H1 (cell line): ENCODE results near the gene RAB40C.

Experiments used
- BACH1 ChIP-seq: IDR thresholded peaks from 2 replicates; pipeline ENCODE4 v1.6.1; 2012; ENCODE audit warnings: low read length, improper control_type of control experiment
- CTCF ChIP-seq, 3 experiments: IDR thresholded peaks; 1 replicate in 2 of 3; 2 replicates in 1 of 3; pipeline versions ENCODE4 v1.5.1 to v1.6.1; 2011; ENCODE audit warnings: low read length in 3 of 3, mild to moderate bottlenecking in 3 of 3, inconsistent platforms in 2 of 3, low read depth in 1 of 3, moderate library complexity in 1 of 3; ENCODE audit not compliant: insufficient read depth in 1 of 3; ENCODE audit errors: control extremely low read depth in 1 of 3
- EP300 ChIP-seq, 2 experiments: IDR thresholded peaks; 1 replicate in 1 of 2; 2 replicates in 1 of 2; pipeline ENCODE4 v1.6.1; 2011 to 2012; ENCODE audit warnings: low read depth in 2 of 2, low read length in 2 of 2, mild to moderate bottlenecking in 2 of 2, borderline replicate concordance in 1 of 2, inconsistent platforms in 1 of 2, moderate library complexity in 1 of 2
- EZH2 ChIP-seq: fragments of 200-600 bp; sonication (generic); IDR thresholded peaks from 2 replicates; pipeline ENCODE4 v1.7.1; 2012; ENCODE audit warnings: low read depth, mild to moderate bottlenecking, moderate library complexity, low read length, inconsistent platforms; ENCODE audit not compliant: severe bottlenecking
- GTF2F1 ChIP-seq: IDR thresholded peaks from 2 replicates; pipeline ENCODE4 v1.6.1; 2012; ENCODE audit warnings: low read depth, low read length, improper control_type of control experiment, borderline replicate concordance
- POLR2A ChIP-seq, 2 experiments: IDR thresholded peaks; 1 replicate in 1 of 2; 2 replicates in 1 of 2; pipeline ENCODE4 v1.6.1; 2011; ENCODE audit warnings: low read depth in 2 of 2, low read length in 2 of 2, mild to moderate bottlenecking in 2 of 2; ENCODE audit errors: control extremely low read depth in 1 of 2
- RFX5 ChIP-seq: IDR thresholded peaks from 2 replicates; pipeline ENCODE4 v1.6.1; 2011; ENCODE audit warnings: low read depth, low read length, improper control_type of control experiment, borderline replicate concordance
- RXRA ChIP-seq: IDR thresholded peaks from 2 replicates; pipeline ENCODE4 v1.6.1; 2011; ENCODE audit warnings: low read depth, mild to moderate bottlenecking, low read length, moderate library complexity; ENCODE audit not compliant: insufficient read depth
- TAF1 ChIP-seq: IDR thresholded peaks from 2 replicates; pipeline ENCODE4 v1.6.1; 2011; ENCODE audit warnings: mild to moderate bottlenecking, low read depth, low read length
- TBP ChIP-seq: IDR thresholded peaks from 2 replicates; pipeline ENCODE4 v1.6.1; 2011; ENCODE audit warnings: low read depth, low read length, improper control_type of control experiment
- TCF12 ChIP-seq: IDR thresholded peaks from 2 replicates; pipeline ENCODE4 v1.6.1; 2011; ENCODE audit warnings: low read depth, mild to moderate bottlenecking, low read length

GRCh38 chr16:648071-648780 is 58.4 kb downstream of the RAB40C start:
- TF ChIP-seq RXRA (no peak), EP300 (IDR thresholded peaks at IDR 0.05; ENCODE audit: borderline replicate concordance in 1 of 2, low read depth in 2 of 2, low read length in 2 of 2) (no peak), RFX5 (no peak), TCF12 (no peak), TBP (no peak), GTF2F1 (no peak), TAF1 (no peak), POLR2A (IDR thresholded peaks at IDR 0.05; ENCODE audit: control extremely low read depth in 1 of 2, low read depth in 2 of 2, low read length in 2 of 2) (no peak), EZH2 (no peak), BACH1 (no peak), CTCF (IDR thresholded peaks at IDR 0.05; ENCODE audit: control extremely low read depth in 1 of 3, insufficient read depth in 1 of 3, low read depth in 1 of 3, low read length in 3 of 3) (peak in 2 of 3 experiments; percentile 68 to 80; a peak in 3 of 4 replicates)
